ENCODE measurements around the gene CBL.

GRCh38 chr11:119188887-119189286 lies 17.3 kb upstream of the CBL start:
- TF ChIP-seq, protein P1, sequence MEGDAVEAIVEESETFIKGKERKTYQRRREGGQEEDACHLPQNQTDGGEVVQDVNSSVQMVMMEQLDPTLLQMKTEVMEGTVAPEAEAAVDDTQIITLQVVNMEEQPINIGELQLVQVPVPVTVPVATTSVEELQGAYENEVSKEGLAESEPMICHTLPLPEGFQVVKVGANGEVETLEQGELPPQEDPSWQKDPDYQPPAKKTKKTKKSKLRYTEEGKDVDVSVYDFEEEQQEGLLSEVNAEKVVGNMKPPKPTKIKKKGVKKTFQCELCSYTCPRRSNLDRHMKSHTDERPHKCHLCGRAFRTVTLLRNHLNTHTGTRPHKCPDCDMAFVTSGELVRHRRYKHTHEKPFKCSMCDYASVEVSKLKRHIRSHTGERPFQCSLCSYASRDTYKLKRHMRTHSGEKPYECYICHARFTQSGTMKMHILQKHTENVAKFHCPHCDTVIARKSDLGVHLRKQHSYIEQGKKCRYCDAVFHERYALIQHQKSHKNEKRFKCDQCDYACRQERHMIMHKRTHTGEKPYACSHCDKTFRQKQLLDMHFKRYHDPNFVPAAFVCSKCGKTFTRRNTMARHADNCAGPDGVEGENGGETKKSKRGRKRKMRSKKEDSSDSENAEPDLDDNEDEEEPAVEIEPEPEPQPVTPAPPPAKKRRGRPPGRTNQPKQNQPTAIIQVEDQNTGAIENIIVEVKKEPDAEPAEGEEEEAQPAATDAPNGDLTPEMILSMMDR (IDR thresholded peaks at IDR 0.05), result no peak
- TF ChIP-seq POLR2A (IDR thresholded peaks at IDR 0.05), result no peak
